Measurements from ENCODE around the gene PGGHG.

PGGHG gene

GRCh38 chr11:332651-333480, 43.9 kb downstream of the PGGHG start:
- DNase-seq, result peak; percentile 29

GRCh38 chr11:333616-334263, 44.8 kb downstream of the PGGHG start:
- DNase-seq, result peak; percentile 26

- peak; percentile 83 for DNase-seq
Measured at GRCh38 chr11:334264-334994, 45.5 kb downstream of the PGGHG start.

GRCh38 chr11:335779-336658, 47.1 kb downstream of the PGGHG start:
- peak; percentile 49 for DNase-seq

GRCh38 chr11:336659-337198, 47.8 kb downstream of the PGGHG start:
- no peak for DNase-seq

- no peak for DNase-seq
Measured at GRCh38 chr11:337711-338110, 48.8 kb downstream of the PGGHG start.

- no peak for DNase-seq
Measured at GRCh38 chr11:339963-340362, 51.0 kb downstream of the PGGHG start.

- no peak for DNase-seq
Measured at GRCh38 chr11:340539-341512, 51.9 kb downstream of the PGGHG start.

- DNase-seq, result peak; percentile 11
Measured at GRCh38 chr11:342328-342727, 53.4 kb downstream of the PGGHG start.

GRCh38 chr11:344836-345578, 56.1 kb downstream of the PGGHG start:
- DNase-seq, result peak; percentile 10
